DOHH2 (cell line): ENCODE results near the gene GTSE1.

Experiments
- H3F3A ChIP-seq: fragments of 200-600 bp; sonication (generic), shearing (Covaris generic); 2 replicates; pipeline ENCODE4 v1.6.0; 2016; ENCODE audit warnings: antibody characterized with exemption, mild to moderate bottlenecking; ENCODE audit not compliant: control insufficient read depth, insufficient read depth
- H3K27ac ChIP-seq: fragments of 200-600 bp; sonication (generic); 2 replicates; pipeline ENCODE4 v1.5.1; 2014; ENCODE audit warnings: low read depth, mild to moderate bottlenecking, low read length, moderate library complexity
- H3K27me3 ChIP-seq: fragments of 200-600 bp; sonication (generic); 2 replicates; pipeline ENCODE4 v1.6.1; 2014; ENCODE audit warnings: mild to moderate bottlenecking, low read length, mixed read lengths; ENCODE audit not compliant: control insufficient read depth
- H3K36me3 ChIP-seq: fragments of 200-600 bp; sonication (generic); 2 replicates; pipeline ENCODE4 v1.6.1; 2014; ENCODE audit warnings: mild to moderate bottlenecking, low read length, moderate library complexity, mixed read lengths; ENCODE audit not compliant: control insufficient read depth
- H3K4me1 ChIP-seq: fragments of 200-600 bp; sonication (generic); 2 replicates; pipeline ENCODE4 v1.6.1; 2014; ENCODE audit warnings: mild to moderate bottlenecking, low read length, mixed read lengths; ENCODE audit not compliant: control insufficient read depth
- H3K4me2 ChIP-seq: fragments of 200-600 bp; sonication (generic); 2 replicates; pipeline ENCODE4 v1.6.0; 2014; ENCODE audit warnings: mild to moderate bottlenecking, low read length, moderate library complexity
- H3K4me3 ChIP-seq: fragments of 200-600 bp; sonication (generic); 2 replicates; pipeline ENCODE4 v1.5.1; 2014; ENCODE audit warnings: mild to moderate bottlenecking, low read length, mixed read lengths
- H3K79me2 ChIP-seq: fragments of 200-600 bp; sonication (generic); 2 replicates; pipeline ENCODE4 v1.6.1; 2014; ENCODE audit warnings: mild to moderate bottlenecking, low read length, mixed read lengths; ENCODE audit not compliant: control insufficient read depth
- H3K9me2 ChIP-seq: fragments of 200-600 bp; sonication (generic); replicated peaks from 2 replicates; pipeline ENCODE4 v1.6.1; 2014; ENCODE audit warnings: mild to moderate bottlenecking, low read length, mixed read lengths; ENCODE audit not compliant: control insufficient read depth
- H3K9me3 ChIP-seq: fragments of 200-600 bp; sonication (generic); 2 replicates; pipeline ENCODE4 v1.6.1; 2014; ENCODE audit warnings: antibody characterized with exemption, low read length, mixed read lengths; ENCODE audit not compliant: control insufficient read depth, insufficient read depth
- H4K20me1 ChIP-seq: fragments of 200-600 bp; sonication (generic); 2 replicates; pipeline ENCODE4 v1.6.0; 2014; ENCODE audit warnings: low read depth, mild to moderate bottlenecking, antibody characterized with exemption, low read length, moderate library complexity; ENCODE audit not compliant: control insufficient read depth, insufficient read depth
- CTCF ChIP-seq: fragments of 200-600 bp; sonication (generic); IDR thresholded peaks from one replicate; pipeline ENCODE4 v1.5.1; 2014; ENCODE audit warnings: antibody characterized with exemption, mild to moderate bottlenecking, low read depth, low read length; ENCODE audit not compliant: poor library complexity, severe bottlenecking
- EZH2phosphoT487 ChIP-seq: fragments of 200-600 bp; sonication (generic); IDR thresholded peaks from 2 replicates; pipeline ENCODE4 v1.6.1; 2017; ENCODE audit warnings: borderline replicate concordance, mild to moderate bottlenecking, antibody characterized with exemption, low read length, moderate library complexity, mixed read lengths

GTSE1 gene

GRCh38 chr22:46293577-46294260, 3.0 kb upstream of the GTSE1 start:
- no peak for TF ChIP-seq CTCF
- H3K27me3 ChIP-seq = no peaks in the 10 kb centered on the region
- H3K27ac ChIP-seq = peak overlapping the region; percentile 47
- no peaks in the 10 kb centered on the region for H3K9me2 ChIP-seq
- H3K36me3 ChIP-seq = peaks cover 18% of the 10 kb centered on the region
- H4K20me1 ChIP-seq = no peaks in the 10 kb centered on the region
- H3K79me2 ChIP-seq = peaks cover 30% of the 10 kb centered on the region
- H3K9me3 ChIP-seq = no peaks in the 10 kb centered on the region
- peak overlapping the region; percentile 32 for H3K4me3 ChIP-seq
- peaks cover 6% of the 10 kb centered on the region for H3F3A ChIP-seq
- peaks cover 55% of the 10 kb centered on the region for H3K4me1 ChIP-seq
- peak overlapping the region; percentile 56 for H3K4me2 ChIP-seq

GRCh38 chr22:46294784-46295183, 1.9 kb upstream of the GTSE1 start:
- H3K4me2 ChIP-seq = peak overlapping the region; percentile 97
- H3K4me1 ChIP-seq = peaks cover 55% of the 10 kb centered on the region
- no peaks in the 10 kb centered on the region for H3K9me3 ChIP-seq
- H3K4me3 ChIP-seq = no peak overlapping the region; the same call in 1 of the 2 replicates
- H3K36me3 ChIP-seq = peaks cover 27% of the 10 kb centered on the region
- H3K9me2 ChIP-seq = no peaks in the 10 kb centered on the region
- H3F3A ChIP-seq = peaks cover 6% of the 10 kb centered on the region
- no peaks in the 10 kb centered on the region for H4K20me1 ChIP-seq
- no peaks in the 10 kb centered on the region for H3K27me3 ChIP-seq
- H3K79me2 ChIP-seq = peaks cover 40% of the 10 kb centered on the region
- TF ChIP-seq CTCF (no peak), EZH2phosphoT487 (no peak)
- no peak overlapping the region for H3K27ac ChIP-seq

- peak overlapping the region; percentile 97 for H3K4me2 ChIP-seq
- H3K79me2 ChIP-seq = peaks cover 45% of the 10 kb centered on the region
- H3K9me3 ChIP-seq = no peaks in the 10 kb centered on the region
- no peak for TF ChIP-seq EZH2phosphoT487
- TF ChIP-seq CTCF = no peak
- no peaks in the 10 kb centered on the region for H4K20me1 ChIP-seq
- peak overlapping the region; percentile 96 for H3K4me3 ChIP-seq
- H3F3A ChIP-seq = peaks cover 6% of the 10 kb centered on the region
- H3K4me1 ChIP-seq = peaks cover 55% of the 10 kb centered on the region
- H3K36me3 ChIP-seq = peaks cover 32% of the 10 kb centered on the region
- H3K27me3 ChIP-seq = no peaks in the 10 kb centered on the region
- peak overlapping the region; percentile 75 for H3K27ac ChIP-seq
- H3K9me2 ChIP-seq = no peaks in the 10 kb centered on the region
These were observed 1.2 kb upstream of the GTSE1 start for GRCh38 chr22:46295277-46295971.
